GM23338 (cell line): ENCODE results near the gene EXOC6B.

Experiments
- CREB1 ChIP-seq: fragments of 250-450 bp; sonication (Bioruptor Pico); IDR thresholded peaks from 2 replicates; pipeline ENCODE4 v1.5.0; 2020; ENCODE audit warnings: low read depth, mild to moderate bottlenecking, moderate library complexity
- EZH2 ChIP-seq: fragments of 200-600 bp; sonication (generic); IDR thresholded peaks from one replicate; pipeline ENCODE4 v1.8.0; 2017; ENCODE audit warnings: antibody characterized with exemption, mild to moderate bottlenecking, low read depth; ENCODE audit not compliant: unreplicated experiment
- POLR2AphosphoS5 ChIP-seq: IDR thresholded peaks from 2 replicates; pipeline ENCODE4 v1.6.1; 2016; ENCODE audit warnings: antibody characterized with exemption, low read depth
- STAT1 ChIP-seq: IDR thresholded peaks from one replicate; pipeline ENCODE4 v1.6.1; 2016; ENCODE audit warnings: antibody characterized with exemption; ENCODE audit not compliant: unreplicated experiment
- TF ChIP-seq, protein P1 (sequence below), 2 experiments: fragments of 200-600 bp in 1 of 2; sonication (generic) in 1 of 2; conservative IDR thresholded peaks; 2 replicates each; pipeline versions ENCODE4 v1.5.1 to v1.6.1; 2016 to 2017; ENCODE audit warnings: antibody characterized with exemption in 2 of 2, low read depth in 2 of 2, mild to moderate bottlenecking in 2 of 2, moderate library complexity in 1 of 2
- TF ChIP-seq, protein P2 (sequence below): IDR thresholded peaks from one replicate; pipeline ENCODE4 v1.6.1; 2018; ENCODE audit warnings: antibody characterized with exemption; ENCODE audit not compliant: unreplicated experiment

DNA sequence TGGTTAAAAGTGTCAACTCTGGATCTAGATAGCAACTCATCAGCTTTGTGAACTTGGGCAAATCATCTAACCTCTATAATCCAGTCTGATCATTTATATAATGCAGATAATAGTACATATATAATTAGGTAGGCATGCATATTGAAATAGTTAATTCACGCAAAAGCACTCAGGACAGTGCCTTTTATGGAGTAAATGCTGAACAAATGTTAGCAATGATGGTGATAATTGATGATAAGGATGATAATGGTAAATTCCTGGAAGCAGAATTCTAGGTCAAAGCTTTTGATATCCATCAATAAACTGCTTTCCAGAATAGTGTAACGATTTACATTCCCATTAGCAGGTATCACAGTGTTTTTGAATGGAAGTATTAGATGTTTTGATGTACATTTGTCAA is 618.5 kb downstream of the EXOC6B start:
- TF ChIP-seq, protein P1, sequence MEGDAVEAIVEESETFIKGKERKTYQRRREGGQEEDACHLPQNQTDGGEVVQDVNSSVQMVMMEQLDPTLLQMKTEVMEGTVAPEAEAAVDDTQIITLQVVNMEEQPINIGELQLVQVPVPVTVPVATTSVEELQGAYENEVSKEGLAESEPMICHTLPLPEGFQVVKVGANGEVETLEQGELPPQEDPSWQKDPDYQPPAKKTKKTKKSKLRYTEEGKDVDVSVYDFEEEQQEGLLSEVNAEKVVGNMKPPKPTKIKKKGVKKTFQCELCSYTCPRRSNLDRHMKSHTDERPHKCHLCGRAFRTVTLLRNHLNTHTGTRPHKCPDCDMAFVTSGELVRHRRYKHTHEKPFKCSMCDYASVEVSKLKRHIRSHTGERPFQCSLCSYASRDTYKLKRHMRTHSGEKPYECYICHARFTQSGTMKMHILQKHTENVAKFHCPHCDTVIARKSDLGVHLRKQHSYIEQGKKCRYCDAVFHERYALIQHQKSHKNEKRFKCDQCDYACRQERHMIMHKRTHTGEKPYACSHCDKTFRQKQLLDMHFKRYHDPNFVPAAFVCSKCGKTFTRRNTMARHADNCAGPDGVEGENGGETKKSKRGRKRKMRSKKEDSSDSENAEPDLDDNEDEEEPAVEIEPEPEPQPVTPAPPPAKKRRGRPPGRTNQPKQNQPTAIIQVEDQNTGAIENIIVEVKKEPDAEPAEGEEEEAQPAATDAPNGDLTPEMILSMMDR (conservative IDR thresholded peaks at IDR 0.05; ENCODE audit: low read depth in 2 of 2) = no peak
- TF ChIP-seq STAT1 = no peak
- TF ChIP-seq, protein P2, sequence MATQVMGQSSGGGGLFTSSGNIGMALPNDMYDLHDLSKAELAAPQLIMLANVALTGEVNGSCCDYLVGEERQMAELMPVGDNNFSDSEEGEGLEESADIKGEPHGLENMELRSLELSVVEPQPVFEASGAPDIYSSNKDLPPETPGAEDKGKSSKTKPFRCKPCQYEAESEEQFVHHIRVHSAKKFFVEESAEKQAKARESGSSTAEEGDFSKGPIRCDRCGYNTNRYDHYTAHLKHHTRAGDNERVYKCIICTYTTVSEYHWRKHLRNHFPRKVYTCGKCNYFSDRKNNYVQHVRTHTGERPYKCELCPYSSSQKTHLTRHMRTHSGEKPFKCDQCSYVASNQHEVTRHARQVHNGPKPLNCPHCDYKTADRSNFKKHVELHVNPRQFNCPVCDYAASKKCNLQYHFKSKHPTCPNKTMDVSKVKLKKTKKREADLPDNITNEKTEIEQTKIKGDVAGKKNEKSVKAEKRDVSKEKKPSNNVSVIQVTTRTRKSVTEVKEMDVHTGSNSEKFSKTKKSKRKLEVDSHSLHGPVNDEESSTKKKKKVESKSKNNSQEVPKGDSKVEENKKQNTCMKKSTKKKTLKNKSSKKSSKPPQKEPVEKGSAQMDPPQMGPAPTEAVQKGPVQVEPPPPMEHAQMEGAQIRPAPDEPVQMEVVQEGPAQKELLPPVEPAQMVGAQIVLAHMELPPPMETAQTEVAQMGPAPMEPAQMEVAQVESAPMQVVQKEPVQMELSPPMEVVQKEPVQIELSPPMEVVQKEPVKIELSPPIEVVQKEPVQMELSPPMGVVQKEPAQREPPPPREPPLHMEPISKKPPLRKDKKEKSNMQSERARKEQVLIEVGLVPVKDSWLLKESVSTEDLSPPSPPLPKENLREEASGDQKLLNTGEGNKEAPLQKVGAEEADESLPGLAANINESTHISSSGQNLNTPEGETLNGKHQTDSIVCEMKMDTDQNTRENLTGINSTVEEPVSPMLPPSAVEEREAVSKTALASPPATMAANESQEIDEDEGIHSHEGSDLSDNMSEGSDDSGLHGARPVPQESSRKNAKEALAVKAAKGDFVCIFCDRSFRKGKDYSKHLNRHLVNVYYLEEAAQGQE = no peak
- TF ChIP-seq CREB1 = no peak
- no peak for TF ChIP-seq EZH2
- TF ChIP-seq POLR2AphosphoS5 = no peak
